Psoas muscle (tissue), 8 donors: ENCODE results near the gene TYK2. TPM values are rescaled to one million over a fixed set of nuclear protein-coding genes. Genes with fewer than 3 reads are reported as not detected.

Experiments
- ATAC-seq, 4 donors: fragments of 200-7000 bp; cut with Tn5 transposase; one replicate each; pipeline ENCODE4 v1.9.1; 2020; ENCODE audit warnings: moderate library complexity in 3 of 4, mild to moderate bottlenecking in 2 of 4
- DNase-seq, 2 donors: peaks; one replicate each; pipeline ENCODE4 v3.0.0-alpha.2; 2020
- H3K27ac ChIP-seq: fragments of 200-600 bp; one replicate; pipeline ENCODE4 v1.8.0; 2022
- H3K27me3 ChIP-seq, 3 donors: fragments of 200-600 bp in 1 of 3; one replicate each; pipeline versions ENCODE4 v1.6.1 to v1.8.0; 2013 to 2022; ENCODE audit warnings: low read length in 2 of 3, mild to moderate bottlenecking in 2 of 3, moderate library complexity in 1 of 3; ENCODE audit not compliant: insufficient read depth in 3 of 3
- H3K36me3 ChIP-seq, 2 donors: fragments of 200-600 bp in 1 of 2; one replicate each; pipeline versions ENCODE4 v1.6.1 to v1.8.0; 2013 to 2022; ENCODE audit warnings: low read depth in 1 of 2, mild to moderate bottlenecking in 1 of 2, moderate library complexity in 1 of 2; ENCODE audit not compliant: insufficient read depth in 1 of 2
- H3K4me1 ChIP-seq: fragments of 200-600 bp; one replicate; pipeline ENCODE4 v1.8.0; 2022
- H3K4me3 ChIP-seq: fragments of 200-600 bp; one replicate; pipeline ENCODE4 v1.8.0; 2022; ENCODE audit warnings: mild to moderate bottlenecking
- H3K9me3 ChIP-seq: fragments of 200-600 bp; one replicate; pipeline ENCODE4 v1.8.0; 2022
- CTCF ChIP-seq: fragments of 200-600 bp; IDR thresholded peaks from one replicate; pipeline ENCODE4 v1.8.0; 2022; ENCODE audit warnings: antibody characterized with exemption
- WGBS, 3 donors: extraction: QIAGEN DNeasy Blood & Tissue Kit; methylation state at CpG; one replicate each; pipeline versions ENCODE4 v1.1.6 to v1.1.7; 2013; 5-methylcytosine and 5-hydroxymethylcytosine counted together
- intact Hi-C, 2 donors: fragments of 100-400 bp; cut with DNase I; formaldehyde crosslinking; loops; one replicate each; pipeline versions ENCODE4 v1.11.0 to v1.14.2; 2022
- polyA plus RNA-seq, 3 donors: library from polyadenylated mRNA; stranded (reverse); fragments of 200-250 nt; gene quantifications; one replicate each; pipeline ENCODE4 v1.2.3, GENCODE V29; 2013
- total RNA-seq, 4 donors: library from RNA; stranded (reverse); fragmentation: NEBNext Ultra II Directional in 2 of 4; extraction: Animal tissue kit (Norgen Biotek cat#: 25700) in 2 of 4; gene quantifications; one replicate each; pipeline versions ENCODE4 v1.2.1 to v1.2.4, GENCODE V29; 2021 to 2023
- donor health status: healthy with polysubstance abuse.
- donor health status: DM: no; HTN: no; CAD: no; lungs with moderate emphysema.
- donor health status: Bipolar disorder and iron deficiency.
- donor health status: healthy.
- donor health status: DM: yes; HTN: yes; CAD: no.
- donor health status: DM: no; HTN: no; CAD: no.
- donor health status: DM: no; HTN: no; CAD: no.
- donor health status: DM: yes; HTN: yes; CAD: no.

TYK2 gene
- total and polyA plus RNA-seq, 7 donors: 37.1 to 58.8 (median 41.7) TPM

- intact Hi-C loops: no loop called here
- Histone ChIP-seq H3K27me3 (no peaks in the 10 kb centered on the region), H3K36me3 (peaks cover 11 to 99% of the 10 kb centered on the region in 2 donors), H3K4me1 (no peaks in the 10 kb centered on the region), H3K27ac (no peak overlapping the region), H3K9me3 (no peaks in the 10 kb centered on the region), H3K4me3 (no peak overlapping the region)
- DNase-seq (no peak), ATAC-seq (no peak)
- TF ChIP-seq CTCF: no peak
- 89 to 95% (median 90%) methylated on average over 8 of the region's 8 CpGs for WGBS, 3 donors
These were observed 54.6 kb downstream of the TYK2 start for GRCh38 chr19:10325732-10326131.

- no peak for DNase-seq
- 94 to 96% (median 95%) methylated on average over 15 to 19 of the region's 19 CpGs for whole genome bisulfite sequencing, 3 donors
- no peak for TF ChIP-seq CTCF
- Histone ChIP-seq H3K4me1 (no peaks in the 10 kb centered on the region), H3K36me3 (peaks cover 8 to 99% of the 10 kb centered on the region in 2 donors), H3K27ac (no peak overlapping the region), H3K9me3 (no peaks in the 10 kb centered on the region), H3K4me3 (no peak overlapping the region), H3K27me3 (no peaks in the 10 kb centered on the region)
- intact Hi-C loops: no loop called here
- ATAC-seq: no peak
These were observed 58.2 kb downstream of the TYK2 start for GRCh38 chr19:10321874-10322835.

GRCh38 chr19:10321417-10321797 is 59.0 kb downstream of the TYK2 start:
- no peaks in the 10 kb centered on the region for H3K4me1 ChIP-seq
- H3K27me3 ChIP-seq: no peaks in the 10 kb centered on the region
- no peak overlapping the region for H3K4me3 ChIP-seq
- no peaks in the 10 kb centered on the region for H3K9me3 ChIP-seq
- ATAC-seq (no peak), DNase-seq (no peak)
- peaks cover 8 to 98% of the 10 kb centered on the region in 2 donors for H3K36me3 ChIP-seq
- H3K27ac ChIP-seq: no peak overlapping the region
- TF ChIP-seq CTCF: no peak
- 83 to 86% (median 86%) methylated on average over 10 to 11 of the region's 11 CpGs for WGBS, 3 donors
- intact Hi-C loops: no loop called here

GRCh38 chr19:10320602-10321416 is 59.6 kb downstream of the TYK2 start:
- no peak for ATAC-seq
- 94 to 96% (median 94%) methylated on average over 18 to 32 of the region's 32 CpGs for WGBS, 3 donors

More at GRCh38 chr19:10320602-10321416, 59.6 kb downstream of the TYK2 start:
- H3K36me3 ChIP-seq: peaks cover 8 to 92% of the 10 kb centered on the region in 2 donors
- TF ChIP-seq CTCF: no peak
- no peaks in the 10 kb centered on the region for H3K4me1 ChIP-seq
- no peak overlapping the region for H3K4me3 ChIP-seq
- H3K27me3 ChIP-seq: no peaks in the 10 kb centered on the region
- H3K9me3 ChIP-seq: no peaks in the 10 kb centered on the region
- intact Hi-C loops: no loop called here
- DNase-seq: no peak
- H3K27ac ChIP-seq: no peak overlapping the region
